ENCODE data around the gene USP34. TPM values are rescaled to one million over a fixed set of nuclear protein-coding genes. Genes with fewer than 3 reads are reported as not detected.

Gene USP34
- total and polyA plus RNA-seq, 2 experiments from 2014 or later: 81.8 to 157 TPM

- ATAC-seq: no peak
- H3K4me3 Mint-ChIP-seq: no peak overlapping the region
- no peaks in the 10 kb centered on the region for H3K4me1 Mint-ChIP-seq
- H3K4me2 ChIP-seq: no peak overlapping the region
- H4K20me1 ChIP-seq (replicated peaks; ENCODE audit: insufficient read depth): no peaks in the 10 kb centered on the region
- no peak overlapping the region for H3K27ac Mint-ChIP-seq
- peaks cover 27% of the 10 kb centered on the region for H3K36me3 Mint-ChIP-seq (ENCODE audit: low read depth)
- H3F3A ChIP-seq (replicated peaks; ENCODE audit: low read depth): no peaks in the 10 kb centered on the region
- no peaks in the 10 kb centered on the region for H3K9me3 Mint-ChIP-seq
- TF ChIP-seq, protein P1, sequence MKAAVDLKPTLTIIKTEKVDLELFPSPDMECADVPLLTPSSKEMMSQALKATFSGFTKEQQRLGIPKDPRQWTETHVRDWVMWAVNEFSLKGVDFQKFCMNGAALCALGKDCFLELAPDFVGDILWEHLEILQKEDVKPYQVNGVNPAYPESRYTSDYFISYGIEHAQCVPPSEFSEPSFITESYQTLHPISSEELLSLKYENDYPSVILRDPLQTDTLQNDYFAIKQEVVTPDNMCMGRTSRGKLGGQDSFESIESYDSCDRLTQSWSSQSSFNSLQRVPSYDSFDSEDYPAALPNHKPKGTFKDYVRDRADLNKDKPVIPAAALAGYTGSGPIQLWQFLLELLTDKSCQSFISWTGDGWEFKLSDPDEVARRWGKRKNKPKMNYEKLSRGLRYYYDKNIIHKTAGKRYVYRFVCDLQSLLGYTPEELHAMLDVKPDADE (IDR thresholded peaks at IDR 0.05): no peak
- TF ChIP-seq JUNB (IDR thresholded peaks at IDR 0.05; ENCODE audit: unreplicated experiment) (no peak), POLR2AphosphoS5 (IDR thresholded peaks at IDR 0.05; ENCODE audit: low read depth) (no peak), NANOG (IDR thresholded peaks at IDR 0.05; ENCODE audit: borderline replicate concordance) (no peak), ZNF331 (CRISPR knock-in tag; IDR thresholded peaks at IDR 0.05; ENCODE audit: low read depth) (no peak), REST (IDR thresholded peaks at IDR 0.05; ENCODE audit: unreplicated experiment) (no peak), STAT1 (IDR thresholded peaks at IDR 0.05; ENCODE audit: unreplicated experiment) (no peak), ZNF462 (CRISPR knock-in tag; IDR thresholded peaks at IDR 0.05) (no peak), ZNF114 (CRISPR knock-in tag; IDR thresholded peaks at IDR 0.05) (no peak), EZH2phosphoT487 (IDR thresholded peaks at IDR 0.05; ENCODE audit: unreplicated experiment) (no peak), EZH2 (IDR thresholded peaks at IDR 0.05; ENCODE audit: low read depth, unreplicated experiment) (no peak), CREB1 (CRISPR knock-in tag; IDR thresholded peaks at IDR 0.05; ENCODE audit: low read depth) (no peak)
- TF ChIP-seq, protein P2, sequence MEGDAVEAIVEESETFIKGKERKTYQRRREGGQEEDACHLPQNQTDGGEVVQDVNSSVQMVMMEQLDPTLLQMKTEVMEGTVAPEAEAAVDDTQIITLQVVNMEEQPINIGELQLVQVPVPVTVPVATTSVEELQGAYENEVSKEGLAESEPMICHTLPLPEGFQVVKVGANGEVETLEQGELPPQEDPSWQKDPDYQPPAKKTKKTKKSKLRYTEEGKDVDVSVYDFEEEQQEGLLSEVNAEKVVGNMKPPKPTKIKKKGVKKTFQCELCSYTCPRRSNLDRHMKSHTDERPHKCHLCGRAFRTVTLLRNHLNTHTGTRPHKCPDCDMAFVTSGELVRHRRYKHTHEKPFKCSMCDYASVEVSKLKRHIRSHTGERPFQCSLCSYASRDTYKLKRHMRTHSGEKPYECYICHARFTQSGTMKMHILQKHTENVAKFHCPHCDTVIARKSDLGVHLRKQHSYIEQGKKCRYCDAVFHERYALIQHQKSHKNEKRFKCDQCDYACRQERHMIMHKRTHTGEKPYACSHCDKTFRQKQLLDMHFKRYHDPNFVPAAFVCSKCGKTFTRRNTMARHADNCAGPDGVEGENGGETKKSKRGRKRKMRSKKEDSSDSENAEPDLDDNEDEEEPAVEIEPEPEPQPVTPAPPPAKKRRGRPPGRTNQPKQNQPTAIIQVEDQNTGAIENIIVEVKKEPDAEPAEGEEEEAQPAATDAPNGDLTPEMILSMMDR (conservative IDR thresholded peaks at IDR 0.05; ENCODE audit: low read depth in 2 of 2): no peak
- H3K4me3 ChIP-seq: no peak overlapping the region
- H3K36me3 ChIP-seq (ENCODE audit: insufficient read depth): peaks cover 13% of the 10 kb centered on the region; the same call in 1 of the 2 replicates
- no peaks in the 10 kb centered on the region for H3K79me2 ChIP-seq (replicated peaks; ENCODE audit: insufficient read depth)
- peaks cover 2% of the 10 kb centered on the region for H3K27me3 Mint-ChIP-seq (ENCODE audit: insufficient read depth, low read depth, poor library complexity)
- H3K9me2 ChIP-seq (ENCODE audit: insufficient read depth): no peaks in the 10 kb centered on the region
- no peak overlapping the region for H2AFZ ChIP-seq
- H3K27ac ChIP-seq (ENCODE audit: low read depth): no peak overlapping the region
- DNase-seq (ENCODE audit: low spot score): no peak
- H3K4me1 ChIP-seq (ENCODE audit: insufficient read depth): no peaks in the 10 kb centered on the region
- H3K27me3 ChIP-seq (ENCODE audit: insufficient read depth): no peaks in the 10 kb centered on the region
These were observed 217.8 kb downstream of the USP34 start for GRCh38 chr2:61253136-61253535.
